ENCODE data around the gene CLDN11. TPM values are rescaled to one million over a fixed set of nuclear protein-coding genes. Genes with fewer than 3 reads are reported as not detected.

CLDN11 gene
- total RNA-seq, 1 donor from 2014 or later, result 1.6 TPM

DNA sequence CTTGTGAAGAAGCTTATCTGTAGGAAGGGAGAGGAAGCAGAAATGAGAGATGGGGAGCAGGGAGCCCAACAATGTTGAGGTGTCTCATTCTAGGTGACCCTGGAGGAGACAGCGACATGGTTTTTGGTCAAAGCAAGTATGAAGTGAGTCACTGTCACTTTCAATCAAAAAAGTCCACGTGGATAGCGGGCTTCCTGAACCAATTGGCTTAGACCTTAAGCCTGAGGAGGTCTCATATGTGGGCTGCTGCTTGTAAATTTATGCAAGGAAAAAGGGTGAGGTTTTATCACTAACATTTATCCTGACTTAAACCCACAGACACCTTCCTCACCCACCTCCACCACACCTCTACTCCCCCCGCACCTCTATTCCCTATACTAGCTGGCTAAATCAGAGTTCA is 22.7 kb downstream of the CLDN11 start:
- TF ChIP-seq, protein P1, sequence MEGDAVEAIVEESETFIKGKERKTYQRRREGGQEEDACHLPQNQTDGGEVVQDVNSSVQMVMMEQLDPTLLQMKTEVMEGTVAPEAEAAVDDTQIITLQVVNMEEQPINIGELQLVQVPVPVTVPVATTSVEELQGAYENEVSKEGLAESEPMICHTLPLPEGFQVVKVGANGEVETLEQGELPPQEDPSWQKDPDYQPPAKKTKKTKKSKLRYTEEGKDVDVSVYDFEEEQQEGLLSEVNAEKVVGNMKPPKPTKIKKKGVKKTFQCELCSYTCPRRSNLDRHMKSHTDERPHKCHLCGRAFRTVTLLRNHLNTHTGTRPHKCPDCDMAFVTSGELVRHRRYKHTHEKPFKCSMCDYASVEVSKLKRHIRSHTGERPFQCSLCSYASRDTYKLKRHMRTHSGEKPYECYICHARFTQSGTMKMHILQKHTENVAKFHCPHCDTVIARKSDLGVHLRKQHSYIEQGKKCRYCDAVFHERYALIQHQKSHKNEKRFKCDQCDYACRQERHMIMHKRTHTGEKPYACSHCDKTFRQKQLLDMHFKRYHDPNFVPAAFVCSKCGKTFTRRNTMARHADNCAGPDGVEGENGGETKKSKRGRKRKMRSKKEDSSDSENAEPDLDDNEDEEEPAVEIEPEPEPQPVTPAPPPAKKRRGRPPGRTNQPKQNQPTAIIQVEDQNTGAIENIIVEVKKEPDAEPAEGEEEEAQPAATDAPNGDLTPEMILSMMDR (IDR thresholded peaks at IDR 0.05), result no peak
- TF ChIP-seq EZH2 (IDR thresholded peaks at IDR 0.05), result no peak
- no peak for TF ChIP-seq EZH2phosphoT487 (IDR thresholded peaks at IDR 0.05)
- Histone ChIP-seq H2AFZ (replicated peaks) (no peak overlapping the region), H3K4me2 (no peak overlapping the region), H4K20me1 (ENCODE audit: low read depth) (no peaks in the 10 kb centered on the region), H3K79me2 (ENCODE audit: low read depth) (no peaks in the 10 kb centered on the region), H3F3A (ENCODE audit: low read depth) (no peaks in the 10 kb centered on the region), H3K9ac (no peak overlapping the region), H3K27me3 (no peaks in the 10 kb centered on the region), H3K4me3 (no peak overlapping the region), H3K4me1 (no peaks in the 10 kb centered on the region), H3K27ac (no peak overlapping the region), H3K9me3 (ENCODE audit: low read depth) (no peaks in the 10 kb centered on the region), H3K36me3 (no peaks in the 10 kb centered on the region)
- Mint-ChIP-seq H3K36me3 (peaks cover 3% of the 10 kb centered on the region), H3K9me3 (peaks cover 2% of the 10 kb centered on the region), H3K27me3 (ENCODE audit: insufficient read depth, low read depth) (peaks cover 15% of the 10 kb centered on the region), H3K4me3 (no peak overlapping the region), H3K4me1 (peaks cover 23% of the 10 kb centered on the region), H3K27ac (no peak overlapping the region)
- no peak for DNase-seq (ENCODE audit: low spot score)

DNA sequence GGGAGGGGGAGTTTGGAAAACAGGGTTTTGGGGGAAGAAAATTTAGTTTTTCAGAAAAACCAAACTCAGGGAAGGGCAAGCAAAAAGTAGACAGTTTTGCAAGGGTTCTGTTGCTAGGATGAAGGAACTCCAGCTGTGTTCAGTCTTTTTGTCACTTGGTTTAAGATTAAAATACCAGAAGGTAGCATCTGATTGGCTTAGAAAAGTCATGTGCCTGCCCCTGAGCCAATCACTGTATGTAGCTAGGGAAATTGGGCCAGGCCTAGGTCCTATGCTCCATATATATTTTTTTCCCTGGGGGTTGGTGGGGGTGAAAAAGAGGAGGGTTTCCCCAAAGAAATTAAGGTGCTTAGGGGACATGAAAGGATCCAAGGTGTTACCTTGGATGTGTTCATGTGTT is 24.3 kb downstream of the CLDN11 start:
- H3K9me3 Mint-ChIP-seq, result peaks cover 2% of the 10 kb centered on the region
- no peak overlapping the region for H3K9ac ChIP-seq

DNA sequence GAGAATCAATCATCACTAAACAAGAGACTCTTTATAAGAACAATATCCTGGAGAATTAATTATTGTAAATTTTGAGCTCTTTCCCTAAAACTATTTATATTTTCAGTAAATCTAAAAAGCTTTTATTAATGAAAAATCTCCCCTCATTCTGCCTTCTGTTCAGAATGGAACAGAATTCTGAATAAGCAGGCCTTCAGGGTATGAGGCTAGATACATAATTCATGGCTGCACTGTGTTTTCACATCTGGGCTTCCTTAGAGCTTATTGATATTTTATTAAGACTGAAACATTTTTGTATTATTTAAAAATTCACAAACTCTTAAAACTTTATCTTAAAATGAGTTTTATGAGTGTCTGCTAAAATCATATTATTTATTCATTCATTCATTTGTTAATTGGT is 24.8 kb downstream of the CLDN11 start:
- H3K27me3 ChIP-seq, result no peaks in the 10 kb centered on the region
- no peak overlapping the region for H2AFZ ChIP-seq (replicated peaks)
- Mint-ChIP-seq H3K36me3 (peaks cover 3% of the 10 kb centered on the region), H3K27me3 (ENCODE audit: insufficient read depth, low read depth) (peaks cover 15% of the 10 kb centered on the region), H3K9me3 (peaks cover 2% of the 10 kb centered on the region), H3K4me1 (peaks cover 16% of the 10 kb centered on the region), H3K4me3 (no peak overlapping the region), H3K27ac (no peak overlapping the region)
- no peaks in the 10 kb centered on the region for H4K20me1 ChIP-seq (ENCODE audit: low read depth)
- no peaks in the 10 kb centered on the region for H3F3A ChIP-seq (ENCODE audit: low read depth)
- H3K36me3 ChIP-seq, result no peaks in the 10 kb centered on the region
- H3K4me3 ChIP-seq, result no peak overlapping the region
- H3K27ac ChIP-seq, result no peak overlapping the region
- H3K9me3 ChIP-seq (ENCODE audit: low read depth), result no peaks in the 10 kb centered on the region
- TF ChIP-seq EZH2 (IDR thresholded peaks at IDR 0.05), result no peak
- TF ChIP-seq, protein P1 (IDR thresholded peaks at IDR 0.05), result no peak
- no peak for TF ChIP-seq EZH2phosphoT487 (IDR thresholded peaks at IDR 0.05)
- H3K79me2 ChIP-seq (ENCODE audit: low read depth), result no peaks in the 10 kb centered on the region
- no peak for DNase-seq (ENCODE audit: low spot score)
- H3K4me2 ChIP-seq, result no peak overlapping the region
- no peak overlapping the region for H3K9ac ChIP-seq
- no peaks in the 10 kb centered on the region for H3K4me1 ChIP-seq

More for the DNA sequence above, 24.3 kb downstream of the CLDN11 start:
- Histone ChIP-seq H3K4me1 (no peaks in the 10 kb centered on the region), H3F3A (ENCODE audit: low read depth) (no peaks in the 10 kb centered on the region), H3K27ac (no peak overlapping the region), H2AFZ (replicated peaks) (peak overlapping the region; percentile 40), H3K36me3 (no peaks in the 10 kb centered on the region), H3K4me3 (no peak overlapping the region), H3K9me3 (ENCODE audit: low read depth) (no peaks in the 10 kb centered on the region), H3K4me2 (no peak overlapping the region), H4K20me1 (ENCODE audit: low read depth) (no peaks in the 10 kb centered on the region), H3K27me3 (no peaks in the 10 kb centered on the region), H3K79me2 (ENCODE audit: low read depth) (no peaks in the 10 kb centered on the region)
- no peak for DNase-seq (ENCODE audit: low spot score)
- Mint-ChIP-seq H3K27ac (no peak overlapping the region), H3K36me3 (peaks cover 3% of the 10 kb centered on the region), H3K4me3 (no peak overlapping the region), H3K27me3 (ENCODE audit: insufficient read depth, low read depth) (peaks cover 15% of the 10 kb centered on the region), H3K4me1 (peaks cover 11% of the 10 kb centered on the region)
- TF ChIP-seq EZH2 (IDR thresholded peaks at IDR 0.05) (no peak), EZH2phosphoT487 (IDR thresholded peaks at IDR 0.05) (no peak)
- TF ChIP-seq, protein P1 (IDR thresholded peaks at IDR 0.05), result no peak
